Epithelial cell of esophagus (primary cell): ENCODE measurements around the gene MPI.
A peak's percentile ranks its signal among the peaks of the same experiment; 100 is the strongest.

ENCODE experiments used
- DNase-seq: peaks from one replicate; pipeline ENCODE4 v3.0.0; 2010; ENCODE audit warnings: low read depth
- H3K4me3 ChIP-seq: 2 replicates; pipeline ENCODE4 v1.5.1; 2011; ENCODE audit warnings: mild to moderate bottlenecking, low read length, control low read depth
- CTCF ChIP-seq: IDR thresholded peaks from 2 replicates; pipeline ENCODE4 v1.5.1; 2011; ENCODE audit warnings: low read depth, mild to moderate bottlenecking, low read length, control low read depth, inconsistent platforms; ENCODE audit not compliant: insufficient read depth; ENCODE audit errors: missing control alignments

MPI gene

GRCh38 chr15:74901612-74902063 lies 11.8 kb downstream of the MPI start:
- TF ChIP-seq CTCF: peak; percentile 87
- DNase-seq: peak; percentile 59
- H3K4me3 ChIP-seq: no peak overlapping the region

GRCh38 chr15:74902295-74903075 lies 12.6 kb downstream of the MPI start:
- TF ChIP-seq CTCF: no peak
- no peak overlapping the region for H3K4me3 ChIP-seq
- no peak for DNase-seq

- DNase-seq: no peak
- TF ChIP-seq CTCF: no peak
- H3K4me3 ChIP-seq: no peak overlapping the region
These were observed 13.8 kb downstream of the MPI start for GRCh38 chr15:74903676-74904075.

GRCh38 chr15:74904190-74904805 lies 14.5 kb downstream of the MPI start:
- no peak overlapping the region for H3K4me3 ChIP-seq
- no peak for TF ChIP-seq CTCF
- no peak for DNase-seq

GRCh38 chr15:74906067-74906449 lies 16.2 kb downstream of the MPI start:
- H3K4me3 ChIP-seq: peak overlapping the region; percentile 78
- no peak for TF ChIP-seq CTCF
- peak; percentile 37 for DNase-seq

GRCh38 chr15:74906450-74907162 lies 16.8 kb downstream of the MPI start, which contains the start of gene FAM219B:
FAM219B (minus strand) TSS chr15:74906851; CDS start chr15:74906800, 51 bp downstream.
- no peak for TF ChIP-seq CTCF
- H3K4me3 ChIP-seq: peak within 1 kb of the TSS; percentile 78
- DNase-seq: peak; percentile 88
